ENCODE results near the gene CPB2.

CPB2 gene

DNA sequence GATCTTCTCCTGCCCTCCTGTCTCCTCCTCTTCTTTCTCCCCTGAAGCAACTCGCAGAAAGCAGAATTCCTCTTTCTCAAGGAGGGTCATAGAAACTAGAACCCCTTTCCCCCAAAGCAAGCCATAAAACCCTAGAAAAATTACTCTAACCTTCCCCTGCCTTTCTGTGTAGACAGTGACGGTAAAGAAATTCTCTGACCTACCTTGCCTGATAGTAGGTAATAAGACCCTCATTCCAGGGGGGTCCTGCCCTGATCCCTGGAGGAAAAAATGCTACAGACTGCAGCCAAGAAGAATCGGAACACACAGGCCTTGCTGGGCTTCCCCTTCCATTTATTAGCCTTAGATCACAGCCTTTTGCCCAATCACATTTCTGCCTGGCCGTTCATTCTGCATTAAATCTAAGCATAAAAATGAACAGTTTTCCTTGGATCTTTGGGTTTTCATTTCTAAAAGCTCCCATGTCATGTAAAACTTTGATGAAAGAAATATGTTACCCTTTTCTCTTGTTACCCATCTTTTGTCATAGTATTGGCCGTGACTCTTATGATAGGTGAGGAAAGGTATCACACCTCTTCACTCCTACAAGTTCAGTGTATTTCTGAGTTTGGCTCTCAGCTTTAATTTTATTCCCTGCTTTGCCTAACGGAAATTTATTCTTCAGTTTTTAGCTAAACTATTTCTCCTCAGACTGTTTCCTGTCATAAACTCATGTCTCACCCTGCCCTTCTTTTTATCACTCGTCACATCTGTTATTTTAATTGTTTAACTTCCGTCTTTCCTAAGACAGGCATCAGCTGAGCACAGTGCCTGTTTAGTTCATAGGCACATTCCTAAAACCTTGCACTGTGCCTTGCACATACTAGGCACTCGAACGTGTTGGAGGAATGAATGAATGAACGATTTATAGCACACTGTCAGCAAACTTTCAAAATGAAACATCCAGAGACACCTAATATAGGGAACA lies 20.4 kb upstream of the CPB2 start:
- DNase-seq (ENCODE audit: low spot score): no peak
- CTCF ChIA-PET: interaction anchor here (0.7 to 1.0 kb wide), 3 partner anchors 115 to 821 kb away, joined by 3 to 5 read pairs (median 3); no protein-coding TSS in a partner anchor
- TF ChIP-seq, protein P1, sequence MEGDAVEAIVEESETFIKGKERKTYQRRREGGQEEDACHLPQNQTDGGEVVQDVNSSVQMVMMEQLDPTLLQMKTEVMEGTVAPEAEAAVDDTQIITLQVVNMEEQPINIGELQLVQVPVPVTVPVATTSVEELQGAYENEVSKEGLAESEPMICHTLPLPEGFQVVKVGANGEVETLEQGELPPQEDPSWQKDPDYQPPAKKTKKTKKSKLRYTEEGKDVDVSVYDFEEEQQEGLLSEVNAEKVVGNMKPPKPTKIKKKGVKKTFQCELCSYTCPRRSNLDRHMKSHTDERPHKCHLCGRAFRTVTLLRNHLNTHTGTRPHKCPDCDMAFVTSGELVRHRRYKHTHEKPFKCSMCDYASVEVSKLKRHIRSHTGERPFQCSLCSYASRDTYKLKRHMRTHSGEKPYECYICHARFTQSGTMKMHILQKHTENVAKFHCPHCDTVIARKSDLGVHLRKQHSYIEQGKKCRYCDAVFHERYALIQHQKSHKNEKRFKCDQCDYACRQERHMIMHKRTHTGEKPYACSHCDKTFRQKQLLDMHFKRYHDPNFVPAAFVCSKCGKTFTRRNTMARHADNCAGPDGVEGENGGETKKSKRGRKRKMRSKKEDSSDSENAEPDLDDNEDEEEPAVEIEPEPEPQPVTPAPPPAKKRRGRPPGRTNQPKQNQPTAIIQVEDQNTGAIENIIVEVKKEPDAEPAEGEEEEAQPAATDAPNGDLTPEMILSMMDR (conservative IDR thresholded peaks at IDR 0.05; ENCODE audit: low read depth): no peak
- no peak overlapping the region for H3K27ac ChIP-seq
- POLR2A ChIA-PET (ENCODE audit: low non-redundant PET): no interaction called here

DNA sequence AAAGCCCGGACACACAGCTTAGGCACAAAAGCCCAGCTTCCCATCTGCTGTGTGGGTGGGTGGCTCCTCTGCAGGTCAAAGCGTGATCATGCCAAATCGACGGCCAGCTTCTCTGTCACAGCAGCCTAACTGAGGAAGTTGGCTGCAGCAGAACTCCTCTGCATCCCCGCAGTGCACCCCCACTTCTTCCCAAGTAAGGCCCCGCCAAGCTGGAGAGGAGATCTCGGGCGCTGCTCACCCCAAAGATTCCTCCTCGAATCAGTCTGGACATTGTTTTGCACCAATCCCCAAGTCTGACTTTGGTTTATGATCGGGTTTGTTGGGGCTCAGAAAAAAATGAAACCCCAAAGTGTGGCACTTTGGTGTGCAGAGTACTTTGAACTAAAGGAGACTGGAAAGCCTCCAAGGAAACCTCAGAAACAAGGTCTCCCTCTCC lies 19.7 kb upstream of the CPB2 start:
- H3K27ac ChIP-seq: no peak overlapping the region
- no peak for DNase-seq (ENCODE audit: low spot score)
- ChIA-PET CTCF (interaction anchor here (0.9 kb wide), 1 partner anchor 115 kb away, joined by 3 read pairs; no protein-coding TSS in a partner anchor), POLR2A (ENCODE audit: low non-redundant PET) (no interaction called here)
- TF ChIP-seq, protein P1 (conservative IDR thresholded peaks at IDR 0.05; ENCODE audit: low read depth): no peak

DNA sequence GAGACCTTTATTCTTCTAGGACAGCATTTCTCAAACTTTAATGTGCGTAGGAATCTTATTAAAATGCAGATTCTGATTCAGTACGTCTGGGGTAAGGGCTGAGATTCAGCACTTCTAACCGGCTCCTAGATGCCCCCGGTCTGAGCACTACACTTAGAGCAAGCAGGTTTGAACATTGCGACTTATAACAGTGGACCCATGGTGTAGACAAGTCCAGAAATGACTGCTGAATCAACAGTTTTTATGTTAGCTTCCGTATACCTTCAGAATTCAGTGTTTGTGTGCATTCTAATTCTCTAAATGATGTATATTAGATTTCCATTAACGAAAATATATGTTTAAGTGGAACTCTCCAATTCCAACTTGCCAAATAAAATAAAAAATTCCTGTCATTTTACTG lies 17.5 kb upstream of the CPB2 start:
- no peak for DNase-seq (ENCODE audit: low spot score)
- POLR2A ChIA-PET (ENCODE audit: low non-redundant PET): no interaction called here
- CTCF ChIA-PET: no interaction called here
- TF ChIP-seq, protein P1 (conservative IDR thresholded peaks at IDR 0.05; ENCODE audit: low read depth): no peak
- no peak overlapping the region for H3K27ac ChIP-seq

DNA sequence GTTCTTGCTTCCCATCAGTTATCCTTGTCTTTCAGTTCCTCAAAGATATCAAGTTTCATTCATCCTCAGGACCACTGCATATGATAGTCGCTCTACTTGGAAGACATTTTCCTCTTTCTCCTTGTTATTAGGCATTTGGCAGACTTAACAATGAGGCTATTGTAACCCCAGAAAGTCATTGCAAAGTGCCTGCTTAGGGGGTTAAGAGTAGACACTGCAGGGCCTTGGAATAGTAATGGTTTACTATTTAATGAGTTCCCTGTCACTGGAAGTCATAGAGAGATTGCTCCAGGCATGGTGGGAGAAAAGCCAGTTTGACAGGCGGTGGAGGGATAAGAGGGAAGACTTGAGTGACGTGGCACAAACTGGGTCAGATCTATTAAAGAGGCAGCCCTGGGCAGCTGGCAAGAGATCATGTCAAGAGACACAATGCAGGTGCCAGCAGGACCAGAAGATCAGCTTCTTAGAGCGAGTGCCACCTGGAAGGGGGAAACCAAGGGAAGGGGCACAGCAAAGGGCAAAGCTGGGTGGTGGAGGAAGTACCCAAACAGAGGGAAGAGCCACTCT lies 16.8 kb upstream of the CPB2 start:
- H3K27ac ChIP-seq: no peak overlapping the region
- POLR2A ChIA-PET (ENCODE audit: low non-redundant PET): no interaction called here
- TF ChIP-seq, protein P1 (conservative IDR thresholded peaks at IDR 0.05; ENCODE audit: low read depth): no peak
- DNase-seq (ENCODE audit: low spot score): no peak
- CTCF ChIA-PET: interaction anchor here (0.7 kb wide), 1 partner anchor 54 kb away, joined by 3 read pairs; no protein-coding TSS in a partner anchor

DNA sequence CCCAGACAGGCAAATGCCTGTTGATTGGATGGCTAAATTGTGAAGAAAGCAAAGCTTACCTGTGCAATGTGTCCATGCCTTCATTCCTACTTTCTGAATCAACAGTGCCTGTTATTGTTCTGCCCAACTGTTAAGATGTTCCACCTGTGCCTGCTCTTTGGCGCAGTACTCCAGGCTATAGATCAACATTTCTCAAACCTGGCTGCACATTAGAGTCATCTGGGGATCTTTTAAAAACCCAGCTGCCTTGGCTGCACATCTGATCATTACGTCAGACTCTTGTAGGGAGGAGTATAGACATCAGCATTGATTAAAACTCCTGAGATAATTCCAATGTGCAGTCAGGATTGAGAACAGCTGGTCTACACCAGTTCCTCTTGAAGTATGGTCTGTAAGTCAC lies 16.2 kb upstream of the CPB2 start:
- TF ChIP-seq, protein P1 (conservative IDR thresholded peaks at IDR 0.05; ENCODE audit: low read depth): no peak
- ChIA-PET POLR2A (ENCODE audit: low non-redundant PET) (no interaction called here), CTCF (interaction anchor here (0.7 kb wide), 1 partner anchor 54 kb away, joined by 3 read pairs; no protein-coding TSS in a partner anchor)

DNA sequence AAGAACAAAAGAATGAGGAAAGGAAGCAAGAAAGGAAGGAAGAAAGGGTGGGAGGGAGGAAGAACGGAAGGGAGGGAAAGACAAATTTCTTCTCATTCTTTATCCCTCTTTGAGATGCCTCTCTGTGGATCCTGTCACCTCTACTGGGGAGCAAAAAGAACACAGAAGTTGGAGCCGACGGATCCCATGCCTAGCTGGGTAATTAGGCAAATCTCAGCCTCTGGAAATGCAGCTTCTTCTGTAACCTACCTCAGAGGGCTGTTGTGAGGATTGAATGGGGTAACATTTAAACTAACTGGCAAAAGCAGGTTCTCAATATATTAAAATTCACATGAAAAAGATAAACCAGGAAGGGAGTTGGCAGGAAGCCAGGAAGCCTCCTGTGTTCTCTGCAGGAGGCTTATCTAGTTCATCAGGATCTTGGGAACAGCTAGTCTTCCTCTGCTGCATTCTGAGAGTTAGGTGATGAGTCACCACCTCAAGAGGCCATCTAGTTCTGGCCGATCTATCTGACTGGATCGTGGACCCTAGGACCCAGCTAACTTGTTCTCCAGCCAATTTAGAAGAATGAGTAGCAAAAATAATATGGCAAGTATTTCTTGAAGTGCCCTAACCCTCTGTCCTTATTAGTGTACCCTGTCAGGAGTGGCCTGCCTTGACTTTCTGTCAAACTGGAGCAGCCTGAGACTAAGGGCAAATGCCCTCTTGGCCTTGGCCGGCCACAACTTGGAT lies 15.2 kb upstream of the CPB2 start:
- TF ChIP-seq, protein P1 (conservative IDR thresholded peaks at IDR 0.05; ENCODE audit: low read depth): no peak
- ChIA-PET CTCF (no interaction called here), POLR2A (ENCODE audit: low non-redundant PET) (no interaction called here)
- H3K27ac ChIP-seq: no peak overlapping the region
- DNase-seq (ENCODE audit: low spot score): peak; percentile 22

More for the DNA sequence above, 16.2 kb upstream of the CPB2 start:
- H3K27ac ChIP-seq: no peak overlapping the region
- DNase-seq (ENCODE audit: low spot score): no peak

Data from RWPE1 (cell line).